Kidney epithelial cell (primary cell): ENCODE results near the gene CACUL1. TPM values are rescaled to one million over a fixed set of nuclear protein-coding genes. Genes with fewer than 3 reads are reported as not detected.
"Not testable (repeated sequence)": the region's sequence is repeated elsewhere in the genome, so short reads cannot be mapped to it uniquely, and the experiment has no call there.

Experiments
- DNase-seq: peaks from one replicate; pipeline ENCODE4 v3.0.0-alpha.2; 2010; ENCODE audit warnings: low read depth
- H3K27me3 ChIP-seq: 2 replicates; pipeline ENCODE4 v1.6.0; 2011; ENCODE audit warnings: low read length; ENCODE audit not compliant: control insufficient read depth, insufficient read depth
- H3K36me3 ChIP-seq: 2 replicates; pipeline ENCODE4 v1.5.1; 2011; ENCODE audit warnings: low read length; ENCODE audit not compliant: control insufficient read depth, insufficient read depth
- H3K4me3 ChIP-seq: 2 replicates; pipeline ENCODE4 v1.5.1; 2011; ENCODE audit warnings: low read depth, mild to moderate bottlenecking, control low read depth, low read length
- CTCF ChIP-seq: IDR thresholded peaks from 2 replicates; pipeline ENCODE4 v1.5.1; 2011; ENCODE audit warnings: mild to moderate bottlenecking, moderate library complexity, low read length, control low read depth, inconsistent platforms; ENCODE audit not compliant: insufficient read depth, poor library complexity, severe bottlenecking
- total RNA-seq: library from RNA; depleted of rRNA; stranded (reverse); fragments of >200 nt; gene quantifications from 2 replicates; pipeline ENCODE4 v1.2.3, GENCODE V29; 2015

The CACUL1 gene
- total RNA-seq, 1 donor from 2014 or later, result 34.1 TPM

- H3K27me3 ChIP-seq, result no peaks in the 10 kb centered on the region
- H3K4me3 ChIP-seq, result no peak overlapping the region
- no peaks in the 10 kb centered on the region for H3K36me3 ChIP-seq
- no peak for TF ChIP-seq CTCF
- peak; percentile 18 for DNase-seq
Measured at GRCh38 chr10:118798231-118798662, 43.5 kb upstream of the CACUL1 start.

- H3K27me3 ChIP-seq, H3K36me3 ChIP-seq, H3K4me3 ChIP-seq, DNase-seq: not testable (repeated sequence)
Measured at GRCh38 chr10:118794971-118795370, 40.2 kb upstream of the CACUL1 start.

GRCh38 chr10:118793545-118793944, 38.8 kb upstream of the CACUL1 start:
- Histone ChIP-seq H3K27me3 (no peaks in the 10 kb centered on the region), H3K4me3 (no peak overlapping the region), H3K36me3 (no peaks in the 10 kb centered on the region)
- DNase-seq, result no peak
- TF ChIP-seq CTCF, result no peak

- no peaks in the 10 kb centered on the region for H3K36me3 ChIP-seq
- H3K27me3 ChIP-seq, result no peaks in the 10 kb centered on the region
- no peak for TF ChIP-seq CTCF
- H3K4me3 ChIP-seq, result no peak overlapping the region
- DNase-seq, result no peak
Measured at GRCh38 chr10:118792526-118792925, 37.8 kb upstream of the CACUL1 start.

GRCh38 chr10:118790058-118790457, 35.3 kb upstream of the CACUL1 start:
- DNase-seq, result no peak
- Histone ChIP-seq H3K4me3 (no peak overlapping the region), H3K36me3 (no peaks in the 10 kb centered on the region), H3K27me3 (peaks cover 2% of the 10 kb centered on the region)
- no peak for TF ChIP-seq CTCF

- no peaks in the 10 kb centered on the region for H3K36me3 ChIP-seq
Measured at GRCh38 chr10:118785551-118785950, 30.8 kb upstream of the CACUL1 start.

More at GRCh38 chr10:118785551-118785950, 30.8 kb upstream of the CACUL1 start:
- Histone ChIP-seq H3K4me3 (no peak overlapping the region), H3K27me3 (peaks cover 2% of the 10 kb centered on the region)
- no peak for DNase-seq
- no peak for TF ChIP-seq CTCF
